Left lung (tissue), 10 donors: ENCODE results near the gene MAP4K3. TPM values are rescaled to one million over a fixed set of nuclear protein-coding genes. Genes with fewer than 3 reads are reported as not detected.

ENCODE experiments used
- ATAC-seq: fragments of 200-7000 bp; cut with Tn5 transposase; one replicate; pipeline ENCODE4 v1.9.1; 2020; ENCODE audit warnings: moderate library complexity
- DNase-seq, 4 donors: peaks; one replicate each; pipeline ENCODE4 v3.0.0-alpha.2; 2013 to 2020
- H3K27ac ChIP-seq, 2 donors: fragments of 200-600 bp; sonication (generic) in 1 of 2; one replicate each; pipeline versions ENCODE4 v1.5.0 to v1.8.0; 2020 to 2021
- H3K27me3 ChIP-seq, 2 donors: fragments of 200-600 bp; sonication (generic) in 1 of 2; one replicate each; pipeline versions ENCODE4 v1.5.0 to v1.8.0; 2020 to 2021
- H3K36me3 ChIP-seq, 2 donors: fragments of 200-600 bp; sonication (generic) in 1 of 2; one replicate each; pipeline versions ENCODE4 v1.5.0 to v1.8.0; 2020 to 2021
- H3K4me1 ChIP-seq, 2 donors: fragments of 200-600 bp; one replicate each; pipeline ENCODE4 v1.8.0; 2021
- H3K4me3 ChIP-seq, 2 donors: fragments of 200-600 bp; sonication (generic) in 1 of 2; one replicate each; pipeline versions ENCODE4 v1.5.0 to v1.8.0; 2020 to 2021; ENCODE audit warnings: mild to moderate bottlenecking in 1 of 2
- H3K9me3 ChIP-seq, 2 donors: fragments of 200-600 bp; sonication (generic) in 1 of 2; one replicate each; pipeline versions ENCODE4 v1.5.0 to v1.8.0; 2020 to 2021
- CTCF ChIP-seq, 2 donors: fragments of 200-600 bp; sonication (generic) in 1 of 2; IDR thresholded peaks; one replicate each; pipeline versions ENCODE4 v1.5.0 to v1.8.0; 2021; ENCODE audit warnings: antibody characterized with exemption in 2 of 2
- intact Hi-C, 2 donors: fragments of 100-400 bp; cut with DNase I; formaldehyde crosslinking; loops; one replicate each; pipeline versions ENCODE4 v1.11.2 to v1.14.2; 2022
- polyA plus RNA-seq, 6 donors: library from polyadenylated mRNA; unstranded; fragments of 120-200 nt; gene quantifications; one replicate each; pipeline ENCODE4 v1.2.1, GENCODE V29; 2013; ENCODE audit not compliant: insufficient read length in 6 of 6
- total RNA-seq, 2 donors: library from RNA; stranded (reverse); fragmentation: NEBNext Ultra II Directional; extraction: Animal tissue kit (Norgen Biotek cat#: 25700); gene quantifications; one replicate each; pipeline ENCODE4 v1.2.1, GENCODE V29; 2021
- donor health status: DM: no; HTN: yes; CAD: no.
- donor health status: DM: no; HTN: no; CAD: no.

Gene MAP4K3
- total and polyA plus RNA-seq, 8 donors = 26.0 to 74.5 (median 61.4) TPM

GRCh38 chr2:39228413-39229209, 208.5 kb downstream of the MAP4K3 start:
- H3K9me3 ChIP-seq = no peaks in the 10 kb centered on the region
- DNase-seq = no peak
- H3K27me3 ChIP-seq = no peaks in the 10 kb centered on the region
- TF ChIP-seq CTCF (IDR thresholded peaks at IDR 0.05) = peak in 1 of 2 donors; percentile 8
- ATAC-seq = no peak
- no peaks in the 10 kb centered on the region for H3K36me3 ChIP-seq
- H3K4me1 ChIP-seq = peaks cover 0 to 17% of the 10 kb centered on the region in 2 donors
- intact Hi-C loops = loop anchor here in 1 of 2 donors (5.0 kb wide), 1 partner anchor 171 kb away; no protein-coding TSS in a partner anchor
- H3K4me3 ChIP-seq = peak overlapping the region in 1 of 2 donors; percentile 6
- H3K27ac ChIP-seq = no peak overlapping the region

- no peaks in the 10 kb centered on the region for H3K27me3 ChIP-seq
- H3K36me3 ChIP-seq = no peaks in the 10 kb centered on the region
- peak; percentile 60 to 82 for TF ChIP-seq CTCF (IDR thresholded peaks at IDR 0.05)
- no peaks in the 10 kb centered on the region for H3K9me3 ChIP-seq
- H3K4me3 ChIP-seq = peak overlapping the region in 1 of 2 donors; percentile 6
- H3K4me1 ChIP-seq = peaks cover 0 to 17% of the 10 kb centered on the region in 2 donors
- DNase-seq = peak; percentile 76 to 95 (median 84)
- H3K27ac ChIP-seq = no peak overlapping the region
- intact Hi-C loops = loop anchor here in 1 of 2 donors (5.0 kb wide), 1 partner anchor 171 kb away; no protein-coding TSS in a partner anchor
- ATAC-seq = peak; percentile 96
Observed at GRCh38 chr2:39227628-39228412, 209.3 kb downstream of the MAP4K3 start.

DNA sequence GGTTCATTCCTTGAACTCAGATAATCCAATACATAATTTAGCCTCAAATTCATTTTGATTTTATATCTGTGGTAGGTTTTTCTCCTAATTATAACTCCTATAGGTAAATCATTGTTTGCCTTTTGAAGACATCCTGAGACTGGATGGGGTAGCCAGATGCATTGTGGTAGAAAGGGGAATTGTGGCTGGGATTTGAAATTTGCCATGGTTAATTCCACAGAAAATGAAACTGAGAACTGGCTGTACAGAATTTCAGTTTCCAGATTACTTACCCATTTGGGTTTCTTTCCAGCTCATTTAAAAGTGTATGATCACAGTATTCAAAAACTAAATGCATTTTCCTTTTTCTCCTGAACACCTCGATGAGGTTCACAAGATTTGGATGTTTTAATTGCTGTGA, 211.5 kb downstream of the MAP4K3 start:
- Histone ChIP-seq H3K9me3 (no peaks in the 10 kb centered on the region), H3K27me3 (no peaks in the 10 kb centered on the region), H3K4me1 (peaks cover 0 to 17% of the 10 kb centered on the region in 2 donors), H3K36me3 (no peaks in the 10 kb centered on the region), H3K4me3 (no peak overlapping the region), H3K27ac (no peak overlapping the region)
- no peak for TF ChIP-seq CTCF (IDR thresholded peaks at IDR 0.05)
- intact Hi-C loops = loop anchor here in 1 of 2 donors (5.0 kb wide), 1 partner anchor 168 kb away; no protein-coding TSS in a partner anchor
- DNase-seq = no peak
- no peak for ATAC-seq

- Histone ChIP-seq H3K27me3 (no peaks in the 10 kb centered on the region), H3K9me3 (no peaks in the 10 kb centered on the region), H3K36me3 (no peaks in the 10 kb centered on the region), H3K4me3 (no peak overlapping the region), H3K27ac (no peak overlapping the region), H3K4me1 (peaks cover 0 to 10% of the 10 kb centered on the region in 2 donors)
- intact Hi-C loops = no loop called here
- TF ChIP-seq CTCF (IDR thresholded peaks at IDR 0.05) = no peak
- DNase-seq = no peak
- no peak for ATAC-seq
Observed at GRCh38 chr2:39223909-39224308, 213.2 kb downstream of the MAP4K3 start.

- H3K36me3 ChIP-seq = no peaks in the 10 kb centered on the region
- DNase-seq (no peak), ATAC-seq (no peak)
- TF ChIP-seq CTCF (IDR thresholded peaks at IDR 0.05) = no peak
- H3K4me1 ChIP-seq = no peaks in the 10 kb centered on the region
- no peak overlapping the region for H3K27ac ChIP-seq
- intact Hi-C loops = no loop called here
- H3K4me3 ChIP-seq = no peak overlapping the region
- no peaks in the 10 kb centered on the region for H3K27me3 ChIP-seq
- H3K9me3 ChIP-seq = no peaks in the 10 kb centered on the region
Observed at GRCh38 chr2:39221459-39221858, 215.6 kb downstream of the MAP4K3 start.
